IPS DF 6.9 (cell line): ENCODE data around the gene TRPV6.

Experiments used
- DNase-seq: peaks from one replicate; pipeline ENCODE4 v3.0.0-alpha.2; 2013; ENCODE audit warnings: low read depth, low spot score
- H3K27ac ChIP-seq: one replicate; pipeline ENCODE4 v1.5.1; 2013; ENCODE audit warnings: low read length, control low read depth
- H3K27me3 ChIP-seq: 2 replicates; pipeline ENCODE4 v1.6.1; 2013; ENCODE audit warnings: mild to moderate bottlenecking, low read length; ENCODE audit not compliant: control insufficient read depth, insufficient read depth
- H3K36me3 ChIP-seq: 2 replicates; pipeline ENCODE4 v1.6.1; 2013; ENCODE audit warnings: low read length; ENCODE audit not compliant: control insufficient read depth, insufficient read depth
- H3K4me1 ChIP-seq: 2 replicates; pipeline ENCODE4 v1.6.1; 2013; ENCODE audit warnings: low read length; ENCODE audit not compliant: control insufficient read depth, insufficient read depth
- H3K4me3 ChIP-seq: 2 replicates; pipeline ENCODE4 v1.5.1; 2013; ENCODE audit warnings: mild to moderate bottlenecking, low read length
- H3K9me3 ChIP-seq: 2 replicates; pipeline ENCODE4 v1.6.1; 2013; ENCODE audit warnings: low read length, inconsistent platforms; ENCODE audit not compliant: control insufficient read depth, insufficient read depth
- WGBS: extraction: QIAGEN DNeasy Blood & Tissue Kit; methylation state at CpG from one replicate; pipeline ENCODE4 v1.1.7; 2013; ENCODE audit warnings: mixed read lengths, missing lambda C conversion rate; ENCODE audit not compliant: insufficient read length, insufficient coverage; 5-methylcytosine and 5-hydroxymethylcytosine counted together

Gene TRPV6

GRCh38 chr7:142853739-142854371, 31.7 kb downstream of the TRPV6 start:
- Histone ChIP-seq H3K4me3 (peak overlapping the region; percentile 66), H3K4me1 (peaks cover 4% of the 10 kb centered on the region), H3K27me3 (peaks cover 4% of the 10 kb centered on the region; the same call in 1 of the 2 replicates), H3K27ac (no peak overlapping the region), H3K36me3 (no peaks in the 10 kb centered on the region), H3K9me3 (no peaks in the 10 kb centered on the region)
- no peak for DNase-seq
- no CpG with 5 or more reads among the region's 23 CpGs for WGBS

- DNase-seq = no peak
- Histone ChIP-seq H3K27ac (no peak overlapping the region), H3K36me3 (no peaks in the 10 kb centered on the region), H3K4me3 (no peak overlapping the region), H3K4me1 (peaks cover 4% of the 10 kb centered on the region), H3K27me3 (peaks cover 4% of the 10 kb centered on the region; the same call in 1 of the 2 replicates), H3K9me3 (no peaks in the 10 kb centered on the region)
Observed at GRCh38 chr7:142851919-142852318, 33.6 kb downstream of the TRPV6 start.

- no peaks in the 10 kb centered on the region for H3K9me3 ChIP-seq
- WGBS = no CpG with 5 or more reads among the region's 4 CpGs
- no peak overlapping the region for H3K27ac ChIP-seq
- DNase-seq = no peak
- H3K27me3 ChIP-seq = peaks cover 4% of the 10 kb centered on the region; the same call in 1 of the 2 replicates
- H3K4me3 ChIP-seq = no peak overlapping the region
- peaks cover 4% of the 10 kb centered on the region for H3K4me1 ChIP-seq
- no peaks in the 10 kb centered on the region for H3K36me3 ChIP-seq
Observed at GRCh38 chr7:142851269-142851668, 34.3 kb downstream of the TRPV6 start.

GRCh38 chr7:142847353-142847752, 38.2 kb downstream of the TRPV6 start:
- Histone ChIP-seq H3K27ac (no peak overlapping the region), H3K4me1 (no peaks in the 10 kb centered on the region), H3K27me3 (no peaks in the 10 kb centered on the region), H3K4me3 (no peak overlapping the region), H3K36me3 (no peaks in the 10 kb centered on the region), H3K9me3 (no peaks in the 10 kb centered on the region)
- no CpG with 5 or more reads among the region's 2 CpGs for WGBS
- DNase-seq = no peak

GRCh38 chr7:142842251-142842766, 43.2 kb downstream of the TRPV6 start:
- WGBS = no CpG with 5 or more reads among the region's 1 CpG
- no peak overlapping the region for H3K4me3 ChIP-seq
- H3K27me3 ChIP-seq = no peaks in the 10 kb centered on the region
- H3K4me1 ChIP-seq = no peaks in the 10 kb centered on the region
- no peaks in the 10 kb centered on the region for H3K9me3 ChIP-seq
- no peaks in the 10 kb centered on the region for H3K36me3 ChIP-seq
- H3K27ac ChIP-seq = no peak overlapping the region
- no peak for DNase-seq

DNA sequence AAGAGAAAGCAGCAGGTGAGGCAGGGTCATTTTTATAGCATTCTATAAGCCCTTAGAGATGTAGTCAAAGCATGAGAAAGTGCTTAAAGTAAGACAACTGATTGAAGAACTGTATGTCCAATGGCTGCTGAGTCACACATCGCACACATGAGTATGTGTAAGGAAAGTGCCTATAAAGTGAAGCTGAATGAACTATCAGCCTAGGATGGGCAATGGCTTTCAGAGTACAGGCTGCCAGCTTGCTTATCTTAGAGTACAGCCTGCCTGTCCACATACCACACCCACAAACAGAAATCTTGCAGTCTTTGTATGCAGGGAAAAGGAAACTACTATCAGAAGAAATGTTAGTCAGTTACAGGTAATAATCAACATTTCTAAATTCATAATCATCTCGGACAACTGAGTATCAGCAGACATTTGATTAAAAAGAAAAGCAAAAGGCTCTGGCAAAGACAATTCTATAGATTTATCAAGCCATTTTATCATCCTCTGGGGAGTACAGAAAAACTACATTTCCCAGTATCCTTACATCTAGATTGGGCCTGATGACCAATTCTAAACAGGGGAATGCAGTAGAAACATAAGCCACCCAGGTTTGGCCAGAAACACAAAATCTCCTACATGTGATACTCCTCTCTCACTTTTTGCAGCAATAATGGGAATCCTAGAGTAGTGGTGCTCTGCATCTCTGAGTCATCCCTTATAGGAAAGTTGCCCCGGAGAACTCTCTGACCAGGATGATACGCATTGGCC, 46.9 kb downstream of the TRPV6 start:
- DNase-seq = no peak
- Histone ChIP-seq H3K9me3 (no peaks in the 10 kb centered on the region), H3K27ac (no peak overlapping the region), H3K4me1 (no peaks in the 10 kb centered on the region), H3K36me3 (no peaks in the 10 kb centered on the region), H3K27me3 (no peaks in the 10 kb centered on the region), H3K4me3 (no peak overlapping the region)
- no CpG with 5 or more reads among the region's 4 CpGs for WGBS

DNA sequence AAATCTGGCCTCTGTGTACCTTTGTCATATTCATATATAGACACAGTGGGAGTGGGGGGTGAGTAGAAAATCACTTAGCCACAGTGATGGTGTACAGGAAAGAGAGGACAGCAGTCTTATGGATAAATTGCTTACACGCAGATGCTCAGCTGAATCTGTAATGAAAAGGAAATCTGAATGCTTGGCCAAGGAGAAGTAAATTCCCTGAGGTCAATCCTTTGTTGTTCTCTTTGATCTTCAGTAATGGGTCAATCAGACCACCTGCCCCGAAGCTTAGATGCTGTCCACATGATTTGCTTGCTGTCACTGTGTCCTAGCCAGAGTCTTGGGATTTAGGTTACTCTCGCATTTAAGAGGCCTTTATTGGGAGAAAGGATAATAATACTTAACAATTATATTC, 49.1 kb downstream of the TRPV6 start:
- Histone ChIP-seq H3K4me3 (no peak overlapping the region), H3K4me1 (no peaks in the 10 kb centered on the region), H3K9me3 (no peaks in the 10 kb centered on the region), H3K27me3 (no peaks in the 10 kb centered on the region), H3K36me3 (no peaks in the 10 kb centered on the region), H3K27ac (no peak overlapping the region)
- no peak for DNase-seq
- WGBS = no CpG with 5 or more reads among the region's 3 CpGs

DNA sequence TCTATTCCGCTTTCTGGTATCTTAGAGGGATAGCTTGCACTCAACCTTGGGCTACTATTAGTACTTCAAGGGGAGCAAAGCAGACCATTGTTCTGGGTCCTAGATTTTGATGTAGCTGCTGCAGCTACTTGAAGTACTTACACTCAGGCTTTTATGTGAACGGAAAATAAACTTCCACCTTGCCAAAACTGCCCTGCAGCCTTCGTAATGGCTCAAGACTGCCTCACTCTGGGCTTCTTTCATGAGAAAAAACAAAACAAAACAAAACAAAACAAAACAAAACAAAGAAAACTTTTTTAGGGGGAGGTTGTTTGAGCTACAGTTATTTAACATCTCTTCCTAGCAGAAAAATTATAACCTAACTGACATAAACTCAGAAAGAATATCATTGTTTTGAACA, 50.1 kb downstream of the TRPV6 start:
- no peaks in the 10 kb centered on the region for H3K9me3 ChIP-seq
- no peak overlapping the region for H3K4me3 ChIP-seq
- no peak for DNase-seq
- no peak overlapping the region for H3K27ac ChIP-seq
- no peaks in the 10 kb centered on the region for H3K4me1 ChIP-seq
- no peaks in the 10 kb centered on the region for H3K36me3 ChIP-seq
- no peaks in the 10 kb centered on the region for H3K27me3 ChIP-seq
- WGBS = no CpG with 5 or more reads among the region's 3 CpGs

DNA sequence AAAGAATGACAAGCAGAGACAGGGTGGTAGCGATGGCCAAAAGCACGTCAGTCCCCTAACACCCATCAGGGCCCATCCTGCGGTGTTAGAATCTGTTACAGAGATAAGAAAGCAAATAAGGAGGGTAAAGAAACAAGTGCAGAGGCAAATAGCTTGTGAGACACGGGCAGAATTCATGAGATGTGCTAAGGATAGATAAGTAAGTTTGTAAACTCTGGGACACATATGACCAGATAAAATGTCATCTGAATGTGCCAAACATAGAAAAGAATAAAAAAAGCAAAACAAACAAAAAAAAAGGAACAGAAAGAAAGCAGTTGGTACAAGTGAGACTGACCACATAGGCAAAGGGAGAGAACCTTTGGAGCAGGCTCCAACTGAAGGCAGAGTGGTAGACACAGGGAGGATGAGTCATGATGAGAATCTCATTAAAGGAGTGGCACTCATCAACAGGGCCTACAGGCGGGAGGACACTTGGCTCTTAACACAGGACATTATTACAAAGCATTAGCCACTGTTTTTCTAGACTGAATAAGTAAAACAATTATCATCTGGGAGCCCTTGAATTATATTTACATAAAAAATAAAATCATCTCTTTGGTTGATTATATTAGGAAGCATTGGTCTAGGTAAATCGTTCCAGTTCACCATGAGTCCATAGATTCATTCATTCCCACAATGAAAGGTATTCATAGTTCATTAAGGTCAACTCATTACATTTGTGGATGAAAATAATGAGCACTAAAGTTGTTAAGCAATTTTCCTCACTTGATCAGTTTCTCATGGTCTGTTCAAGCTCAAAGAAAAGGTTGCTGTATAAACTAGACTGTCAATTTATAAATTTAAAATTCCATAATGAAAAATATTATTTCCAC, 52.1 kb downstream of the TRPV6 start:
- H3K9me3 ChIP-seq = no peaks in the 10 kb centered on the region
- DNase-seq = no peak
- no peak overlapping the region for H3K27ac ChIP-seq
- H3K4me1 ChIP-seq = no peaks in the 10 kb centered on the region
- H3K36me3 ChIP-seq = no peaks in the 10 kb centered on the region
- H3K27me3 ChIP-seq = no peaks in the 10 kb centered on the region
- no peak overlapping the region for H3K4me3 ChIP-seq
- WGBS = no CpG with 5 or more reads among the region's 6 CpGs

- no peaks in the 10 kb centered on the region for H3K27me3 ChIP-seq
- H3K36me3 ChIP-seq = no peaks in the 10 kb centered on the region
- H3K27ac ChIP-seq = no peak overlapping the region
- no peaks in the 10 kb centered on the region for H3K9me3 ChIP-seq
- no peak for DNase-seq
- no CpG with 5 or more reads among the region's 2 CpGs for WGBS
- 0 out of 2 replicates have a peak, but pooled peaks cover 1% of the 10 kb centered on the region for H3K4me1 ChIP-seq
- no peak overlapping the region for H3K4me3 ChIP-seq
Observed at GRCh38 chr7:142832417-142832816, 53.1 kb downstream of the TRPV6 start.
